ENCODE measurements around the gene RGS19.

RGS19 gene

DNA sequence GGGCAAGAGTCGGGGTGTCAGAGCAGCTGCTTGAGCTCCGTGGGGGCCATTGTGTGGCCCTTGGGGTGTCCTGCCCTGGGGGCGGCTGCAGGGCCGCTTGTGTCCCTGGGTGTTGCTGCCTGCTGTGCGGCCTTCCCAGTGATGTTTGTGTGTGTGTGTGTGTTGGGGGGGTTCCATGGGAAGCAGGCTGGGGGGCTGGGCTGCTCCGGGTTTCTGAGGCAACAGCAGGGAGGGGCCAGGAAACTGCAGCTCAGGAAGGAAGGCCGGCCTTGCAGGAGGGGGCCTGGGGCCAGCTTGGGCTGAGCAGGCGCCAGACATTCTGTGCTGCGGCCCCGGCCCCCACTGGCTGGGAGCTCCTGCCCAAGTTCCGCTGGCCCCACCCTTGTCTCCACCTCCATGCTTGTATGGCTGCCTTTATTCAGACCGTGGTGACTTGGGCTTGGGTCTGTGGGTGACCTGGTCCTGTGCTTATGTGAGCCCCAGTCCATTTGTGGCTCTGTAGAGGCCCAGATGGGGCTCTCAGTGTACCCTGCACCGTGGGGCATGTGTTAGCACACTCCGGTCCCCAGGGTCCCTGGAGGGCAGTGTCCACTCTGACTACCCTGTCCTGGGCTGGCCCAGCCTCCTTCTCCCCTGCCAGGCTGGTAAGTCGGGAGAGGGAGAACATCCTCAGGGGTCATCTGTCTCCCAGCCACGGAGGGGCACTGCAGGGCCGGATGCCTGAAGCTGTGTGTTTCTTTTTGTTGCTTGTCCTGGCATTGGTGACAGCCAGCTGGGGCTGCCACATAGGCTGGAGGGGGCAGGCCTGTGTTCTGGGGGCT, 25.3 kb downstream of the RGS19 start:
- Histone ChIP-seq H3K9me3 (ENCODE audit: control insufficient read depth, low read depth, low read length) (no peaks in the 10 kb centered on the region), H3K27ac (ENCODE audit: low read length) (no peak overlapping the region), H3K4me3 (ENCODE audit: low read length) (no peak overlapping the region), H3K4me1 (ENCODE audit: control insufficient read depth, low read depth, low read length) (peaks cover 4% of the 10 kb centered on the region), H3K27me3 (ENCODE audit: control insufficient read depth, insufficient read depth, low read length) (peaks cover 24% of the 10 kb centered on the region), H3K9ac (ENCODE audit: low read length) (no peak overlapping the region), H3K36me3 (ENCODE audit: control insufficient read depth, low read depth, low read length) (no peaks in the 10 kb centered on the region)

DNA sequence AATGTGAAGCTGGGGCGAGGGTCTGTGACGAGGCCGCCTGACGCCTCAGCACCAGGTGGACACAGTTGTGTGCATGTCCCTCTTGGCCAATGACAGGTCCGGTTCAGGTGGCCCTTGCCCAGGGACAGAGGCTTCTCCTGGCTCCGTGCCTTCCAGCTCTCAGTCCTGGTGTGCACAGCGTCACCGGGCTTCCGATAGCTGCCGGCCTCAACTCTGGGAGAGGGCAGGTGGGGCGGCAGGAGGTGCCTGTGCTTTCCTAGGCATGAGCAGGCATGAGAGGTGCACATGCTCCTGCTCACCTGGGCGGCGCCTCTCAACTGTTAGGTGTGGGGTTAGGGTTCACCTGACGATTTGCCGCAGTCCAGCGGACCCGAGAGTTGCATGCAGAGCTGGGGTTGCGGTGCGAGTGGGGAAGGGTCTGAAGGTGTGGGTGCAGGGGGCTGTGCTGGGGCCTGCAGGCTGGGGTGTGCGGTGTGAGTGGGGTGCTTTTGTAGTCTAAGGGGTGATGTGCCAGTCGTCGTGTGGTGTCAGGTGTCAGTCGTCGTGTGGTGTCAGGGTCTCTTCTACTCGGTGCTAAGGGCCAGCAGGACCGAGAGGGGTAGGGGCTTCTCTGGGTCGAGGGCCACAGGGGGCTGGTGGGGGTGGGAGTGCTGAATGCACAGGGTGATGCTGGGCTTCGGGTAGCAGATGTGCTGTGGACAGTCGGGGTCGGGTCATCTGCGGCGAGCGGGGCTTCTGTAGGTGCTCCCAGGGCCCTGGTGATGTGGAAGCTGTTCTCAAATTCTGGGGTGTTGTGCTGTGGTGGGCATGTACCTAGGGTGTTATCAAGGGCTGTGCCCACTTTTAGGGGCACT, 26.1 kb downstream of the RGS19 start:
- Histone ChIP-seq H3K9me3 (ENCODE audit: control insufficient read depth, low read depth, low read length) (no peaks in the 10 kb centered on the region), H3K27ac (ENCODE audit: low read length) (no peak overlapping the region), H3K36me3 (ENCODE audit: control insufficient read depth, low read depth, low read length) (no peaks in the 10 kb centered on the region), H3K9ac (ENCODE audit: low read length) (no peak overlapping the region), H3K27me3 (ENCODE audit: control insufficient read depth, insufficient read depth, low read length) (peaks cover 31% of the 10 kb centered on the region), H3K4me3 (ENCODE audit: low read length) (no peak overlapping the region), H3K4me1 (ENCODE audit: control insufficient read depth, low read depth, low read length) (peaks cover 4% of the 10 kb centered on the region)

GRCh38 chr20:64052326-64052722, 27.0 kb downstream of the RGS19 start:
- no peak overlapping the region for H3K4me3 ChIP-seq (ENCODE audit: low read length)
- H3K27me3 ChIP-seq (ENCODE audit: control insufficient read depth, insufficient read depth, low read length) = peaks cover 40% of the 10 kb centered on the region
- H3K36me3 ChIP-seq (ENCODE audit: control insufficient read depth, low read depth, low read length) = no peaks in the 10 kb centered on the region
- H3K9me3 ChIP-seq (ENCODE audit: control insufficient read depth, low read depth, low read length) = no peaks in the 10 kb centered on the region
- no peak overlapping the region for H3K9ac ChIP-seq (ENCODE audit: low read length)
- peaks cover under 1% of the 10 kb centered on the region for H3K4me1 ChIP-seq (ENCODE audit: control insufficient read depth, low read depth, low read length)
- no peak overlapping the region for H3K27ac ChIP-seq (ENCODE audit: low read length)

DNA sequence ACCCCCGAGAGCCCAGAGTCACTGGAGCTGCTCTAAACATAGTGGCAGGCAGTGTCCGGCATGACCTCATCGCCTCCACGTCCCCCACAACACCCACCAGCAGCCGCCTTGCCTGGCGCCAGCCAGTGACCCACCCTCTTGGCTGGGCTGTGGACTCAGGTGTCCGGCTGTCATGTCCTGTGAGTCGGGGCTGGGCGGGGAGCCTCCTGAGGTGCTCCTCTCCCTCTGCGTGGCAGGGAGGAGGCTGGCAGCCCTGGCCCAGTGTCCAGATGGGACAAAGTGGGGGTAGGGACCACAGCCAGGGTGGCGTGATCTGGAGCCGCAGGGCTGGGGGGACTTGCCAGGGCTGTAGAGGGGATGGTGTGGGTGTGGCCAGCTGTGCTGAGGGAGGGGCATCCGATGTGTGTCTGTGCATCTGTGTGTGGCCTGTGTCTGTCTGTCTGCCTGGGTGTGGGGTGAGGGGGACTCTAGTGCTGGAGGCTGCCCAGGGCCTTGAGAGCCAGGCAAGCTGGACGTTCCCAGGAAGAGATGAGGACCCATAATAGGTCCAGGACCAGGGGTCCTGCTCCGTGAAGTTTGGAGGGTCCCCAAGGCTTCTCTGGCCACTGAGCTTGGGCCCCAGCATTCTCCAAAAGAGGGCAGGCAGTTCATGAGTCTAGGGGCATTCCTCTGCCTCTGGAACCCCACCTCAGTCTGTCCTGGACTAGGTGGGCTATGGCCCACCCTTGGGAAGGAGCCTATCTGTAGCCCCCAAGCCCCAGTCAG, 27.6 kb downstream of the RGS19 start:
- no peaks in the 10 kb centered on the region for H3K9me3 ChIP-seq (ENCODE audit: control insufficient read depth, low read depth, low read length)
- no peak overlapping the region for H3K9ac ChIP-seq (ENCODE audit: low read length)
- no peaks in the 10 kb centered on the region for H3K4me1 ChIP-seq (ENCODE audit: control insufficient read depth, low read depth, low read length)
- no peak overlapping the region for H3K27ac ChIP-seq (ENCODE audit: low read length)
- H3K4me3 ChIP-seq (ENCODE audit: low read length) = no peak overlapping the region
- H3K36me3 ChIP-seq (ENCODE audit: control insufficient read depth, low read depth, low read length) = no peaks in the 10 kb centered on the region
- H3K27me3 ChIP-seq (ENCODE audit: control insufficient read depth, insufficient read depth, low read length) = peaks cover 46% of the 10 kb centered on the region

GRCh38 chr20:64051033-64051452, 28.3 kb downstream of the RGS19 start:
- Histone ChIP-seq H3K9me3 (ENCODE audit: control insufficient read depth, low read depth, low read length) (no peaks in the 10 kb centered on the region), H3K4me1 (ENCODE audit: control insufficient read depth, low read depth, low read length) (no peaks in the 10 kb centered on the region), H3K27ac (ENCODE audit: low read length) (no peak overlapping the region), H3K36me3 (ENCODE audit: control insufficient read depth, low read depth, low read length) (no peaks in the 10 kb centered on the region), H3K9ac (ENCODE audit: low read length) (no peak overlapping the region), H3K27me3 (ENCODE audit: control insufficient read depth, insufficient read depth, low read length) (peaks cover 53% of the 10 kb centered on the region), H3K4me3 (ENCODE audit: low read length) (no peak overlapping the region)

DNA sequence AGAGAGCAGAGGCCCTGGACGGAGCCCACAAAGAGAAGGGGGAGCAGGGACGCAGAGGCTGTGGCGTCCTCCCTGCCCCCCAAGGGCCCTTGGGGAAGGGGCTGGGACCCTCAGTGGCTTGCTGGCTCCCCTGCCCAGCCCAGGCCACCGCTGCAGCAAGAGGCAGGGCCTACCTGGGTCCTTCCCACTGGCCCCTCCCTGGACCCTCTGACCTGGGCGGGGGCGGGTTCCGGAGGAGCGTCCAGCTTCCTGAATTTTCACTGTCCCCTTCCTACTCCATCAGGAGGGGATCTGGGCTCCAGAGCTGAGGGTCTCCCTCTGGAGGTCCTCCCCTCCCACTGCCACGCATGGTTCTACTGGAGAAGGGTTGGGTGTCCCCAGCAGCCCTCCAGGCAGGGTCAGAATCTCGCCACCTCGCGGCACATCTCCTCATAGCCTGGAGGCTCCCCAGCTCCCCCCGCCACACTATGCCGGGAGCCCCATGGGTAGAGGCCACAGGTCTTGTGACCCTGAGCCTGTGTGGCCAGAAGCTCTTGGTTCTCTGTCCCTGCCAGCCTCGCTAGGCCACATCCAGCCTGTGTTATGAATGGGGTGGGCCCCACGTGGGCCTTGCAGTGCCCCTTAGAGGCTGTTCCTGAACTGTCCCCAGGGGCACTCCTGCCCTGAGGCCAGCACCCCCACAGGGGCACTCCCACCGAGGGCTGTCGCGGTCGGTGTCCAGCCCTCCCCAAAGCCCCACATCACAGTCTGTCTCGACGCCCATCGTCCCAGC, 28.9 kb downstream of the RGS19 start:
- no peak overlapping the region for H3K9ac ChIP-seq (ENCODE audit: low read length)
- peaks cover 58% of the 10 kb centered on the region for H3K27me3 ChIP-seq (ENCODE audit: control insufficient read depth, insufficient read depth, low read length)
- H3K36me3 ChIP-seq (ENCODE audit: control insufficient read depth, low read depth, low read length) = no peaks in the 10 kb centered on the region
- H3K27ac ChIP-seq (ENCODE audit: low read length) = no peak overlapping the region
- no peaks in the 10 kb centered on the region for H3K4me1 ChIP-seq (ENCODE audit: control insufficient read depth, low read depth, low read length)
- H3K4me3 ChIP-seq (ENCODE audit: low read length) = no peak overlapping the region
- no peaks in the 10 kb centered on the region for H3K9me3 ChIP-seq (ENCODE audit: control insufficient read depth, low read depth, low read length)

- Histone ChIP-seq H3K27me3 (ENCODE audit: control insufficient read depth, insufficient read depth, low read length) (peaks cover 64% of the 10 kb centered on the region), H3K27ac (ENCODE audit: low read length) (no peak overlapping the region), H3K4me1 (ENCODE audit: control insufficient read depth, low read depth, low read length) (no peaks in the 10 kb centered on the region), H3K36me3 (ENCODE audit: control insufficient read depth, low read depth, low read length) (no peaks in the 10 kb centered on the region), H3K9me3 (ENCODE audit: control insufficient read depth, low read depth, low read length) (no peaks in the 10 kb centered on the region), H3K9ac (ENCODE audit: low read length) (no peak overlapping the region), H3K4me3 (ENCODE audit: low read length) (no peak overlapping the region)
Observed at GRCh38 chr20:64049878-64050260, 29.4 kb downstream of the RGS19 start.

DNA sequence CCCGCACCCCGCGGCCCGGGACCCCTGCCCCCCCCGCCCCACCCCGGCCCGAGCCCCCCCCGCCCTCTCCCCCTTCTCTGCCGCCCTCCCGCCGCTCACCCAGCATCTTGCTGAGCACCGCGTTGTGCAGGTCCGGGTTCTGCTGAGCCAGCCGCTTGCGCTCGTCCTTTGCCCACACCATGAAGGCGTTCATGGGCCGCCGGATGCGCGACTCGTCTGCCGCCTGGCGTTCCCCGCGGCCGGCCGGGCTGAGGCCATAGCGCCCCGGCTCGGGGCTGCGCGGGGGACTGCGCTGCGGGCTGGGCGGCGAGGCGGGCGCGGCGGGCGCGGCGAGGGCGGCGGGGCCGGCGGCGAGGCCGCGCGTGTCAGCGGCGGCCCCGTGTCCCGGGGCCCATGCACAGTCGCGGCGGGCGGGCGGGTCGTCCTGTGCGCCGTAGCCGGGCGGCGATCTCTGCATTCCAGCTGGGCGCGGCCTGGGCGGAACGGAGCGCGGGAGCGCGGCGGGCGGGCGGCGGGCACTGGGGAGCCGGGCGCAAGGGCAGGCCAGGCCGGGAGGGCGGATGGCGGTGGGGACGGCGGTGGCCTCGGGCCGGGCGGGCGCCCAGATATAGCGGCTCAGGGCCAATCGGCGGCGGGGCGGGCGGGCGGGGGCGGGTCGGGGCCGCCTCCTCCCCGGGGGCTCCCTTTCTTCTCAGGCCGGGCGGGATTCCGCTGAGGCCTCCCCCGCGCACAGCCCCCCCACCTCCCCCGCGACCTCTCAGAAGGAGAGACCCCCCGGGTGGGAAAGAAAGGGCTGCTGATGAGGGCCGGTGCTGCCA, 30.0 kb downstream of the RGS19 start, which contains the start of gene SOX18:
SOX18 (minus strand) TSS at position 580 of the 818 bp plus-strand sequence; CDS start at position 457, 123 bp downstream.
- H3K27ac ChIP-seq (ENCODE audit: low read length) = no peak within 1 kb of the TSS
- H3K9ac ChIP-seq (ENCODE audit: low read length) = no peak within 1 kb of the TSS
- H3K27me3 ChIP-seq (ENCODE audit: control insufficient read depth, insufficient read depth, low read length) = peaks cover 70% of the 10 kb centered on the region
- H3K9me3 ChIP-seq (ENCODE audit: control insufficient read depth, low read depth, low read length) = no peaks in the 10 kb centered on the region
- H3K4me1 ChIP-seq (ENCODE audit: control insufficient read depth, low read depth, low read length) = no peaks in the 10 kb centered on the region
- H3K36me3 ChIP-seq (ENCODE audit: control insufficient read depth, low read depth, low read length) = no peaks in the 10 kb centered on the region
- H3K4me3 ChIP-seq (ENCODE audit: low read length) = no peak within 1 kb of the TSS

- Histone ChIP-seq H3K4me3 (ENCODE audit: low read length) (no peak overlapping the region), H3K9ac (ENCODE audit: low read length) (no peak overlapping the region), H3K9me3 (ENCODE audit: control insufficient read depth, low read depth, low read length) (no peaks in the 10 kb centered on the region), H3K27ac (ENCODE audit: low read length) (no peak overlapping the region), H3K27me3 (ENCODE audit: control insufficient read depth, insufficient read depth, low read length) (peaks cover 78% of the 10 kb centered on the region), H3K36me3 (ENCODE audit: control insufficient read depth, low read depth, low read length) (no peaks in the 10 kb centered on the region), H3K4me1 (ENCODE audit: control insufficient read depth, low read depth, low read length) (no peaks in the 10 kb centered on the region)
Observed at GRCh38 chr20:64048402-64049044, 30.8 kb downstream of the RGS19 start.

DNA sequence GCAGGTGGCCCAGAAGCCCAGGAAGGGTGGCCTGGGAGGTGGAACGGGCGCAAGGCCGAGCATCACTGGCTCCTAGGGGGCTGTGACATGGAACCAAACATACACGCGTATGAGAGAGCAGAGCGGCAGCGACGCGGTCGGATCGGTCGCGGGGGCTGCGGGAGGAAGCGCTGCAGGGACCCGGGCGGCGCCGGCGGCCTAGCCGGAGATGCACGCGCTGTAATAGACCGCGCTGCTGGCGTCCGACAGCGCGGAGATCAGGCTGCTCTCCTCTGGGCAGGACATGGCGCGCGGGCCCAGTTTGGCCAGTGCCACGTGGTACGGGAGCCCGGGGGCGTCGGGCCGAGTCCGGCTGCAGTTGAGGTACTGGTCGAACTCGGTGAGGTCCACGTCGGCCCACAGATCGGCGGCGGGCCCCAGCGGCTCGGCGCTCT, 31.3 kb downstream of the RGS19 start:
- peaks cover 83% of the 10 kb centered on the region for H3K27me3 ChIP-seq (ENCODE audit: control insufficient read depth, insufficient read depth, low read length)
- no peaks in the 10 kb centered on the region for H3K9me3 ChIP-seq (ENCODE audit: control insufficient read depth, low read depth, low read length)
- H3K36me3 ChIP-seq (ENCODE audit: control insufficient read depth, low read depth, low read length) = no peaks in the 10 kb centered on the region
- no peak overlapping the region for H3K27ac ChIP-seq (ENCODE audit: low read length)
- no peaks in the 10 kb centered on the region for H3K4me1 ChIP-seq (ENCODE audit: control insufficient read depth, low read depth, low read length)
- H3K9ac ChIP-seq (ENCODE audit: low read length) = no peak overlapping the region
- H3K4me3 ChIP-seq (ENCODE audit: low read length) = peak overlapping the region; percentile 17

Measured in iPS-18a (cell line).